NCI-H1694 (cell line): Measurements from ENCODE around the gene COL4A1.

Source experiments
- DNase-seq: peaks from one replicate; lab custom pipeline; 2025; lab: John Stamatoyannopoulos, UW

Gene COL4A1

GRCh38 chr13:110274687-110275086 is 32.3 kb downstream of the COL4A1 start:
- DNase-seq: no peak

- no peak for DNase-seq
Measured at GRCh38 chr13:110273254-110273653, 33.7 kb downstream of the COL4A1 start.

- DNase-seq: no peak
Measured at GRCh38 chr13:110272651-110273050, 34.3 kb downstream of the COL4A1 start.

GRCh38 chr13:110272227-110272626 is 34.7 kb downstream of the COL4A1 start:
- DNase-seq: no peak

- DNase-seq: no peak
Measured at GRCh38 chr13:110271313-110271712, 35.6 kb downstream of the COL4A1 start.

GRCh38 chr13:110270507-110270906 is 36.5 kb downstream of the COL4A1 start:
- no peak for DNase-seq

GRCh38 chr13:110269509-110270185 is 37.3 kb downstream of the COL4A1 start:
- no peak for DNase-seq

- no peak for DNase-seq
Measured at GRCh38 chr13:110268576-110269185, 38.3 kb downstream of the COL4A1 start.

GRCh38 chr13:110268061-110268460 is 38.9 kb downstream of the COL4A1 start:
- DNase-seq: no peak

- DNase-seq: no peak
Measured at GRCh38 chr13:110266983-110267382, 40.0 kb downstream of the COL4A1 start.

GRCh38 chr13:110266431-110266809 is 40.5 kb downstream of the COL4A1 start:
- DNase-seq: no peak

GRCh38 chr13:110265682-110266430 is 41.1 kb downstream of the COL4A1 start:
- DNase-seq: no peak

GRCh38 chr13:110265341-110265681 is 41.6 kb downstream of the COL4A1 start:
- no peak for DNase-seq

- no peak for DNase-seq
Measured at GRCh38 chr13:110264685-110265275, 42.2 kb downstream of the COL4A1 start.

- DNase-seq: no peak
Measured at GRCh38 chr13:110263888-110264287, 43.1 kb downstream of the COL4A1 start.

- DNase-seq: no peak
Measured at GRCh38 chr13:110263404-110263803, 43.6 kb downstream of the COL4A1 start.

- no peak for DNase-seq
Measured at GRCh38 chr13:110262508-110263291, 44.3 kb downstream of the COL4A1 start.

- no peak for DNase-seq
Measured at GRCh38 chr13:110262082-110262436, 44.9 kb downstream of the COL4A1 start.

- DNase-seq: no peak
Measured at GRCh38 chr13:110261166-110262081, 45.5 kb downstream of the COL4A1 start.

GRCh38 chr13:110259651-110260050 is 47.3 kb downstream of the COL4A1 start:
- no peak for DNase-seq
